Activated gamma-delta T cell treated with anti-CD3 and anti-CD28 coated beads, Interleukin-2, amount 50 U/mL, for 16 hours (primary cell): Measurements from ENCODE around the gene BLM.

Experiments used
- DNase-seq: peaks from one replicate; pipeline ENCODE4 v3.0.0-alpha.2; 2020; ENCODE audit warnings: low read depth

The BLM gene

DNA sequence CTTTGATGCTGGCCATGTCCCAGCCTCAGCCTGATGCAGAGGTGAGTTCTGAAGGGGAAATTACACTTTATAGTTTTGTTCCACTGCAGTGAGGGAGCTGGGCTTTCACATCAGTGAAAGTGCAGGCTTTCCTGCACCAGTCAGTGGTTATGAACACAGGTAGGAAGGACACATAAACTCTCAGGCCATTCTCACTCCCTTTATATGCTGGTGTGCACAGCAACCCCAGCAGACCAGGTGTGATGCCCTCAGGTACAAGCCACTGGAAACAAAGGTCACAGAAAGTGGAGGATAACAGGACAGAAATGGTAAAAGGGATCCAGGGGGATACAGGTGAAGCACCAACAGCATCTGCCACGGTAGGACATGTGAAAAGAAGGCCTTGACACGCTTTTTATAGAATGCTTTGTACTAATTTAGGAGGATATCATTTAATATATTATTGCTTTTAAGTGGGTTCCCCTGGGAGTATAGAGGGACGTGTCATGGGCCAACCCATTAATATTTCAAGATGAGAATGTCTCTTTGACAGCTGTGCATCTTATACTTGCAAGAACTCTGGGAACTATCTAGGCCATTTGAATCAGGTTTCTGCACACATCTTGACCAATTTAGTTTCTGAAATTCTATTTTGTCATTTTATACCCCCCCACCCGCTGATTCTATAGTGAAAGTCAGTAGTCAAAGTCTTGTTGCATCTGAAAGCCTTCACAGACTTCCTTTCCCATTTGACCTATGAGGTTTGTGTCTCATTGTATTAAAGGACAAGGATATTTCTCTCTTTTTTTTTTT is 25.0 kb upstream of the BLM start:
- DNase-seq = no peak

DNA sequence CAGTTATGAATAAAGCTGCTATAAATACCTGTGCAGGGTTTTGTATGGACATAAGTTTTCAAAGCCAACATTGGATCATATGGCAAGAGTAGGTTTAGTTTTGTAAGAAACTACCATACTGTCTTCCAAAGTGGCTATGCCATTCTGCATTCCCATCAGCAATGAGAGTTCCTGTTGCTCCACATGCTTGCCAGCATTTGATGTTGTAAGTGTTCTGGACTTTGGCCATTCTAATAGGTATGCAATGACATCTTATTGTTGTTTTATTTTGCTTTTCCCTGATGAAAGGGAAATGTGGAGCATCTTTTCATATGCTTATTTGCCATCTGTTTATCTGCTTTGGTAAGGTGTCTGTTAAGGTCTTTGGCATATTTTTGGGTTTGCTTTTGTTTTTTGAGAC is 22.2 kb upstream of the BLM start:
- no peak for DNase-seq

DNA sequence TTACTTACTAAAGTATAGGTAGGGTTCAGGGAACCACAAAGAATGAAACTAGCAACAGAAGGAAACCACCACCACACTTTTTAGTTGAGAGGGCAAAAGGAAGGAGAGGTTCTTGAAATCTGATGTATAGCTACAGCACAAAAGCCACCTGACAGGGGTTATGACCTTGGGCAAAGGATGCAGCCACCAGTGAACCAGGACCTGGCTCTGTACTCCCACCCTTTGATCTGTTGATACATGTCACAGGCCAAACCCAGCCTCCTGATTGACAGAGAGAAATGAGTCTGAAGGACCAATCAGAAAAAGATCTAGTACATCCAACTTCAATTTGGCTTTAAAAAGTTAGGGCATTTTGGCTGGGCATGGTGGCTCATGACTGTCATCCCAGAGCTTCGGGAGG is 20.0 kb upstream of the BLM start:
- no peak for DNase-seq

DNA sequence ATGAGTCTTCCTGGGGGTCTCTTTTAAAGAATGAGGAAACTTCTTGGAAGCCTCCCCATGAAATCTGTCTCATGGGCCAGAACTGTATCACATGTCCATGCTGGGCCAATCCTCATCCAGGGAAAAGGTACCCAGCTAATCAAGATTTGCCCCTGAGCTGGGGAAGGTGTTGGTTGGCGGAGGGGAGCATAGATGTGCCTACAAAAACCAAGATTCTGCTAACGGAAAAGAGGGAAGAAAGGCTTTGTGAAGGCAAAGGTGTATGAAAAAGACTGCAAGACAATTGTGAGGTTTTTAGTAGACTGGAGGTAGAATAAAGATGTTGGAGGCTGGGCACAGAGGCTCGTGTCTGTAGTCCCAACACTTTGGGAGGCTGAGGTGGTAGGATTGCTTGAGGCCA is 18.5 kb upstream of the BLM start:
- DNase-seq = no peak

DNA sequence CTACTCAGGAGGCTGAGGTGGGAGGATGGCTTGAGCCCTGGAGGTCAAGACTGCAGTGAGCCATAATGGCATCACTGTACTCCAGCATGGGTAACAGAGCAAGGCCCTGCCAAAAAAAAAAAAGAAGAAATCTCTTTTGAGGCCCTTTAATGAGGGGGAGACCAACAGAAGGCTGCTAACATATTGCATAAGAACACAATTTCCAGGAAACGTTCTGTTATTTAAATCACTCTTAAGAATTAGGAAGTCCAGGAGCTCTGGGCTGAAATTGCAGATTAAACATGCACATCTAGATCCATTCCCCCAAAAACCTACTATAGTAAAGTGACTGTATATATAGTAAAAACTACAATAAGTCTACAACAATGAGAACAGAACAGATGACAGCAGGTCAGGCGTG is 16.1 kb upstream of the BLM start:
- DNase-seq = no peak

DNA sequence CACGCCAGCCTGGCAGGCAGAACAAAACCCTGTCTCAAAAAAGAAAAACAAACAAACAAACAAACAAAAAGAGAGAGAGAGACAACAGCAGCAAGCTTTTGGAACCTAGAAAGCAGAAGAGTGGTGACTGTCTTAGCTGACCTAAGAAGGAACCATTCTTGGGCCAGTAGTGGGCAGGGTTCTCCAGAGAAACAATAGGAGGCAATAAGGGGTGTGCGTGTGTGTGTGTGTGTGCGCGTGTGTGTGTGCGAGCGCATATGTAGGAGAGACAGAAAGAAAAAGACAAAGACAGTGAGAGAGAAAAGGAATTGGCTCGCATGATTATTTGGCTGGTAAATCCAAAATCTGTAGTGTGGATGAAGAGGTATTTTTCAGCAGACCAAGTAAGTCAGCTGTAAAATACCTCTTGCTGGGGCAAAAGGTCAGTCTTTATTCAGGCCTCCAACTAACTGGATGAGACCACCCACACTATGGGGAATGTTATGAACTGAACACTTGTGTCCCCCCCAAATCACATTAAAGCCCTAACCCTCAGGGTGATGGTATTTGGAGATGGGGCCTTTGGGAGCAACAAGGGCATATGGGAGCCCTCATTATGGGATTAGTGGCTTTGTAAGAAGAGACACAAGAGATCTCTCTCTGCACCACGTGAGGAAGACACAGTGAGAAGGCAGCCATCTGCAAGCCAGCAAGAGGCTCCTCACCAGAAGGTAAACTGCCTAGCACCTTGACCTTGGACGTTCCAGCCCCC is 15.1 kb upstream of the BLM start:
- no peak for DNase-seq

DNA sequence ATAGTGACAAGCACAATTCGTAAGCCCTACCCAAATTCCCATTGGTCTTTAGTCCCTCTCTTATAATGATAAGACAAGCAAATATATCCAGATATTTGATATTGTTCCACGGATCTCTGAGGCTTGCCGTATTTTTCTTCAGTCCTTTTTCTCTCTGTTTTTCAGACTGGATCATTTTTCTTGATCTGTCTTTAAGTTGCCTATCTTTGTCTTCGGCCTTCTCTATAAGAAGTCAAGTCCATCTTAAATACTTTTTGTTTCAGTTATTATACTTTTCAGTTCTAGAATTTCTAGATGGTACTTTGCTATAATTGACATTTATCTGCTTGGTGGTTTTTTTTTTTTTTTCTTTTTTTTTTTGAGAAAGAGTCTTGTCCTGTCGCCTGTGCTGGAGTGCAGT is 13.7 kb upstream of the BLM start:
- no peak for DNase-seq

DNA sequence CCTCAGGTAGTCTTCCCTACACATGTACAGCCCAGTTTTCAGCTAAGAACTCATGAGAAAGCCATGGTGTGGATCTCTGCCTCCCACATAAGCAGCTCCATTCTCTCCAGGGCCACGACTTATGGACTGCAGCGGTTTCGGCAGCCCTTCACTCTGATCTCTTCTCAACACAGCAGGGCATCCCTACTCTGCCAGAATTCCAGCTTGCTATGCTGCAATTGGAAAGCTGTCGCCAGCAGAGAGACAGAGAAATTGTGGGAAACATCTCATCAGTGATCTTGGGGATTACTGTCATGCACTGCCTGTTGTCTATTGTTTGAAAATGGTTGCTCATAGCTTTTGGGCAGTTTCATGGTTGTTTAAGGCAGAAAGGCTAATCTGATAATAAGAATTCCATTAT is 11.9 kb upstream of the BLM start:
- no peak for DNase-seq

DNA sequence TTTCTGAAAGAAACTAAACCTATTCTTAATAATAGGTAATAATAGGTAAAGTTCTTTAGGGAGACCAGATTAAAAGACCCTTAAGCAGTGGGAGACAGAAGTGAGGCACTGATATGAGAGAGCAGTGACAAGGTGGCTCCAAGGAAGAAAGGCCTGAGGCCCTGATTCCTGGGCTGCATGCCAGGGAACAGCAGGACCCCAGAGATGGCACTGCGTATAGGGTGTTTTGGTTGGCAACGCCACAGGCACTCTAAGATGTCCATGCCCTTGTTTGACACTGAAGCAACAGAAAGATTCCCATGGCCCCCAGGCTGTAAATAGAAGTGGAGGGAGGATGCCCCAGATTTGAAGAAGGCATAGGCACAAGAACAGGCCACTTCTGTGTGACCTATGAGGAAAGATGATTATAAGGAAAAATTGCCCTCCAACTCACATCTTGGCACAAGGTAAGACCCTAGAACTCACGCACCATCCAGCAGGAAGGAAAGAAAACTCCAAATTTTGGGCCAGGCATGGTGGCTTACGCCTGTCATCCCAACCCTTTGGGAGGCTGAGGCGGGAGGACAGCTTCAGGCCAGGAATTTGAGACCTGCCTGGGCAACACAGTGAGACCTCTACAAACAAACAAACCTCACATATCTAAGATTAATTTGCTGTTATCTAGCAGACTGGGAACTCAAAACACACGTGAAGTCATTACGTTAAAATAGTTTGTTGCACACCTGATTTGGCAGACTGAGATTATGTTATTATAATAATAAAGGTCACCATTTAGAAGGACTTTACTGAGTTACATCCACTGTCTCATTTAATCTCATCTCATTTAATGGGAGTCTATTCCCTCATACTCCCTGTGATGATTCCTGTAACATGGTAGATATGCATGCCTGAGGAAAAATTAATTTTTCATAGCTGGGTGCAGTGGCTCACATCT is 10.5 kb upstream of the BLM start:
- no peak for DNase-seq

DNA sequence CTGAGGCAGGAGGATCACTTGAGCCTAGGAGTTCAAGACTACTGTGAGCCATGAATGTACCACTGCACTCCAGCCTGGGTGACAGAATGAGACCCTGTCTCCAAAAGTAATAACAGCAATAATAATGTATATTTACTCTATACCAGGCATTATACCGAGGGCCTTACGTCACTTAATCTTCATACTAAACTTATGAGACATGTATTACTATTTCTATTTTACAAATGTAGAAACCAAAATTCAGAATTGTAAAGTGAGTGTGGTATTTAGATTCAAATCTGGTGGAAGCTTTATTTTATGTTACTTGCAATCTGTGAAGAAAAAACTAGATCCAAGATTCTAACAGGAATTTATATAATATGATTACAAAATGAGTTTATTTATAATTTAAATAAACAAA is 9.7 kb upstream of the BLM start:
- DNase-seq = no peak

DNA sequence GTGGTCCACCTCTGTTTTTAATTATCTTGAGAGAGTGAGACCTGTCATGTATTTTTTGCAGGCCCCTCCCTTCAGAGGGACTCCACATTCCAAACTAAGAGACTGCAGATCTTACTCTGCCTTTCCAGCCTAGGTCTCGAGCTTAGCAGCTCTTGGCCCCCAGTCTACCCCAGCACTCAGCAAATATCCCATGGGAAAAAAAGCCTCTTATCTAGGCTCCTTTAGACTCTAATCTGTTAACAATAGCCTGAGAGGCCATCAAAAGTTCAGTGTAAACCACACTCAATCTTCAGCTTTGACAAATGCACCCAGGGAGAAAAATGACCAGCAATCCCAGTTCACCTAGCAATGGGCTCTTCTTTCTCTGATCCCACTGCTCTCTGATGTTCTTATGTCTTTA is 8.6 kb upstream of the BLM start:
- no peak for DNase-seq

DNA sequence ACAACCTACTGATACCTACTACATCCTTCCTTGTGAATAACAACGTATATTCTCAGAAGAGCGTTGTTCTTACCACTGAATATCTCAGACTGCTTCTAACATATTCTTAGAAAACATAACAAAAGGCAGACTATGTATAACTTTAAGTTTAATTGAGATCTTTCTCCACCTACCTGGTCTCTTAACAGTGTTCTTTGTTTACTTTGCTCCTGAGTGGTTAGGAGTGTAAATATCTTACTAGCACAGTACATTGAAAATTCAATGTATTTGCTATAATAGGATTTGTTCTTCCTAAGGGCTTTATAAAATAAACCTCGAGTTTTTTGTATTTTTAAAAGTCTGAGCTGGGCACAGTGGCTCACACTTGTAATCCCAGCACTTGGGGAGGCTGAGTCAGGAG is 7.9 kb upstream of the BLM start:
- DNase-seq = no peak

DNA sequence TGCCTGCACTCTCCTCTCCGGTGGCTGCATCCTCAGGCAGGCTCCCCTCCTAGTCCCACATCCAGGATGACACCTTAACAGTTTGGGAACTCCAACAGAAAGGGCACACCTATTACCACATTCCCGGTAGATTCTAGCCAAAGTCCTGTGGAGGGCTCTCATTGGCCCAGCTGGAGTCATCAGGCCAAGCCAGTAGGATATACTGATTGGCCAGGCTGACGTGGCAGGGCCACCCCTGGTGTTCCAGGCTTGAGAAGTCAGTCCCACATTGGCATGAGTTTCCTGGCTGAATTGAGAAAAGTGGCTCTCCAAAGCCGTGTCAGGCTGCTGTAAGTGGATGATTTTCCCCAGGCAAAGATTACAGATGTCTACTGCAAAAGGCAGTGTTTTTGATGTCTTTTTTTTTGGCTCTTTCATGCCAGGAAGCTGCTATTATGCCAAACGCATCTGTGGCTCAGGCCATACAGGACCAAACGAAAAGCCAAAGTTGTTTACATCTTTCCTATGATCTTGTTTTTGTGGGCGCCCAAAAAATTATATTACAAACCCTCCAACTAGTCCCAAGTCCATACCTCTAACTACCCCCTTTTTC is 6.6 kb upstream of the BLM start:
- no peak for DNase-seq

DNA sequence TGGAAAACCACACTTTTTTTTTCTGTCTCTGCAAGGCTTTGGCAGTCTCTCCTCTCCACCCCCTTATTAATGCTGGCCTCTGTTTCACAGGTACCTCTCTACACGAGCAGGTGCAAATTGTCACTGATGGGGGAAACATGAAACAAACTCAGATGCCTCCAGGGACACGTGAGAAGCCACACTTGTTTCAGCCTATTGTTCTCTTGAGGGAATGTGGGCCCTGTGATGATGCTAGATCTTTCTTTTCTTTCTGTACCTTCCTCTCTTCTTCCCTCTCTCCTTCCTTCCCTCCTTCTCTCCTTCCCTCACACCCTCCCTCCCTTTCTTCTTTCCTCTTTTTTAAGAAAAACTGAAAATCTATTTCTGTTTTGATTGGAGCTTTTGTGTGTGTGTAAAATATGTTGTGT is 5.7 kb upstream of the BLM start:
- no peak for DNase-seq

DNA sequence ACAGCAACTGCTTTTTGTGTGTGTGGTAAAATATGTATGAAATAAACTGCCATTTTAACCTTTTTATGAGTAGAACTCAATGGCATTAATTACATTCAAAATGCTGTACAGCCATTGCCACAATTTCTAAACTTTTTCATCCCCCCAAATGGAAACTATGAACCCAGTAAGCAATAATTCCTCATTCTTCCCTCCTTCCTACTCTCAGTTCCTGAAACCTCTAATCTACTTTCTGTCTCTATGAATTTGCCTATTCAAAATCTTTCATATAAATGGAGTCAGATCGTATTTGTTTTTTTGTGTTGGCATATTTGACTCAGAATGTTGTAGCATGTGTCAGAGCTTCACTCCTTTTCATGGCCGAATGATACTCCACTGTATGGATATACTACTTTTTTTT is 5.3 kb upstream of the BLM start:
- no peak for DNase-seq

DNA sequence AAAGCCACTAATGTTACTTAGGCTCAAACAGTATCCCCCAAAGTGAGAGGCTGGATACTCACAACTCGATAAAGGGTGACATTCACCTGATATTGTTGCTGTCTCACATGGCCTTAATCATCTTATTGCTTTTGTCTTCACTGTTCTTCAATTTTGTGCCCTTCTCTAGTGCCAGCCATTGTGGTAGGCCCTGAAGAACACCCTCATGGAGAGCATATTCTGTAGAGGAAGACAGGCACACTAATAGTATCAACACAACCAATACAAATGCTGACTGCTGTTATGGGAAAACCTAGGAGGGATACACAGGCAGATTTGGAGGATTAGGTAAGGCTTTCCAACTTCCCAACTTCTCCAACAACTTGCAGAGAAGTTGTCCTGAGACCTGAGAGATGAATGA is 4.1 kb upstream of the BLM start:
- DNase-seq = no peak

DNA sequence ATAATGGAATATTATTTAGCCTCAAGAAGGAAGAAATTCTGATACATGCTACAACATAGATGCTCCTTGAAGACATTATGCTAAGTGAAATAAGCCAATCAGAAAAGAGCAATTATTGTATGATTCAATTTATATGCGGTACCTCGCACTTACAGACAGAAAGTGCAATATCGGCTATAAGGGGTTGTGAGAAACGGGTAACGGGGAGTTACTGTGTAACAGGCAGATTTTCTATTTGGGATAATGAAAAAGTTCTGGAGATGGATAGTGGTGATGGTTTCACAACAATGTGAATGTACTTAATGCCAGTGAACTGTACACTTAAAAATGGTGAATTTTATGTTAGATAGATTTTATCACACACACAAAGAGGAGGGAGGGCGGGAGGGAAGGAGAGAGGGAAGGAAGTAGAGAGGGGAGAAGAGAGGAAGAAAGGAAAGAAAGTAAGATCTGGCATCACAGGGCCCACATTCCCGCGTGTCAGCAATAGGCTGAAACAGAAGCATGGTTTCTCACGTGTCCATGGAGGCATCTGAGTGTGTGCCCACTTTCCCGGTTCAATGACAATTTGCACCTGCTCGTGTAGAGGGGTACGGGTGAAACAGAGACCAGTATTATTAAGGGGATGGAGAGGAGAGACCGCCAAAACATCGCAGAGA is 700 bp upstream of the BLM start:
- DNase-seq = no peak

DNA sequence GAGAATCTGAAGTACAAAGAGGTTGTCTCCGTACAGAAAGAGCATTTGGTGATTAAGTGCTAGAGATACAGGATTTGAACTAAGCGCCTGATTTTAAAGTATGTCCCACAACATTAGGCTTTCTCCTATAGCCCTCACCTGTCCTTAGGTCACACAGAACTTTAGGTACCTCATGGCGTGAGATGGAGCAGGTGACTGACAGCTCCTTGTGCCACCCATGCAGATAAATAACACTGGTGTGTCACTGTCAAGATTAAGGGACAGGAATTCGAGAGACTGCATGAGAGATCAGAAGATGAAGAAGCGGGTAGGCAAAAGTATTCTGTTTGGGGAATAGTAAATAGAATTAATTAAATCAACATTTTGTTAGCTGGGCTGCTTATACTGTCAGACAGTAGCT is 1.1 kb downstream of the BLM start:
- no peak for DNase-seq

DNA sequence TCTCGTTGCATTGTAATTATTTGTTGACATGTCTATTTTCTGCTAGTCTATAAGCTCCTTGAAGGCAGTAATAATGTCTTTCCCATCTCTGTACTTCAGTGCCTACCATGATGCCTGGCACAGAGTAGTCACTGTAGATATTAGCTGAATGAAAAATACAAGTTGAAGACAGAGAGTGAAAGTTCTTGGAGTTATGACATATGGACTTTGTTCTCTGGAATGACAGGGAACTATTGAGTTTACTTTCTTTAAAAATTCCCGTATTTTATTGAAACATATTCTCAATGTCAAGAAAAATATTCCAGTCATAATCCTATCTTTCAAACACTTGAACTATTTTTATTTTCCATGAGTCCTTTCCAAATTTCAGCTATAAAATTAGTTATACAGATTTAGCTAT is 3.0 kb downstream of the BLM start:
- DNase-seq = no peak

DNA sequence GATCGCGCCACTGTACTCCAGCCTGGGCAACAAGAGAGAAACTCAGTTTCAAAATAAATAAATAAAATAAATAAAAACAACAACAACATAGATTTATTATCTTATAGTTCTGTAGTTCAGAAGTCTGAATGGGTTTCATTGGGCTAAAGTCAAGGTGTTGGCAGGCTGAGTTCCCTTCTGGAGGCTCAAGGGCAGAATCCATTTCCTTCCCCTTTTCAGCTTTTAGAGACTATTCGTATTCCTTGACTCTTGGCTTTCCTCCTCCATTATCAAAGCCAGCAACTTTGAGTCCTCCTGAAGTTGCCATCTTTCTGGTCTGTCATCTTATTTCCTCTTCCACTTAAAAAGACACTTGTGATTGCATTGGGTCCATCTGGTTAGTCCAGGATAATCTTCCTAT is 12.1 kb downstream of the BLM start:
- no peak for DNase-seq

DNA sequence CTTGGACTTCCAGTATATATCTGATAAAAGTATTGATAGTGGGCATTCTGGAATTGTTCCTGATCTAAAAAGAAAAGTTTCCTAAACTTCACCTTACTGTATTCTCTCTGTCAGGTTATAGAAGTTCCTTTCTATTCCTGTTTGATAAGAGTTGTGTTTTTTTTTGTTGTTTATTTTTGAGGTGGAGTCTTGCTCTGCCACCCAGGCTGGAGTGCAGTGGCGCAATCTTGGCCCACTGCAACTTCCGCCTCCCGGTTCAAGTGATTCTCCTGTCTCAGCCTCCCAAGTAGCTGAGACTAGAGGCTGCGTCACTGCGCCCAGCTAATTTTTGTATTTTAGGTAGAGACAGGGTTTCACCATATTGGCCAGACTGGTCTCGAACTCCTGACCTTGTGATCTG is 13.1 kb downstream of the BLM start:
- no peak for DNase-seq

DNA sequence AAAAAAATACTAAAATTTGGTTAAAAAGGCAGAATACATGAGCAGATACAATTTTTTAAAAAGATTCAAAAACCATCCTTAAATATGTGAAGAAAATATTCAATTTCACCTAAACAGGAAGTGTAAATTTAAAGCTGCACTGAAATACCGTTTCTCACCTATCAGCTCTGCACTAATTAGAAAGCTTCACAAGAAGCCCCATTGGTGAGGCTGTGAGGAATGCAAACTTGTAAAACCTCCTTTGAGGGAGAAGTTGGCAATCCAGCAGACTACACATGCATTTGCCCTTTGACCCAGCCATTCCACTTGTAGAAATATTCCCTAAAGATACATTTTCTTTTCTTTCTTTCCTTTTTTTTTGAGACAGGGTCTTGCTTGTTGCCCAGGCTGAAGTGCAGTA is 18.8 kb downstream of the BLM start:
- no peak for DNase-seq
